ENCODE measurements around the gene ADGRD2. TPM values are rescaled to one million over a fixed set of nuclear protein-coding genes. Genes with fewer than 3 reads are reported as not detected.

Gene ADGRD2
- total RNA-seq, 1 experiment from 2014 or later, result not detected

GRCh38 chr9:124438091-124438490, 12.2 kb upstream of the ADGRD2 start:
- no peak for DNase-seq (ENCODE audit: low spot score)

- no peak for DNase-seq (ENCODE audit: low spot score)
Measured at GRCh38 chr9:124439086-124439485, 11.2 kb upstream of the ADGRD2 start.

GRCh38 chr9:124439686-124440243, 10.5 kb upstream of the ADGRD2 start:
- no peak for DNase-seq (ENCODE audit: low spot score)

GRCh38 chr9:124440786-124441185, 9.5 kb upstream of the ADGRD2 start:
- no peak for DNase-seq (ENCODE audit: low spot score)

- no peak for DNase-seq (ENCODE audit: low spot score)
Measured at GRCh38 chr9:124441291-124441690, 9.0 kb upstream of the ADGRD2 start.

- DNase-seq (ENCODE audit: low spot score), result no peak
Measured at GRCh38 chr9:124442379-124442778, 7.9 kb upstream of the ADGRD2 start.

GRCh38 chr9:124442826-124443225, 7.4 kb upstream of the ADGRD2 start:
- DNase-seq (ENCODE audit: low spot score), result no peak

- no peak for DNase-seq (ENCODE audit: low spot score)
Measured at GRCh38 chr9:124443625-124444024, 6.6 kb upstream of the ADGRD2 start.

GRCh38 chr9:124444166-124444565, 6.1 kb upstream of the ADGRD2 start:
- no peak for DNase-seq (ENCODE audit: low spot score)

GRCh38 chr9:124447297-124447661, 3.0 kb upstream of the ADGRD2 start:
- DNase-seq (ENCODE audit: low spot score), result no peak

- DNase-seq (ENCODE audit: low spot score), result no peak
Measured at GRCh38 chr9:124448019-124448418, 2.2 kb upstream of the ADGRD2 start.

GRCh38 chr9:124449381-124450151, 685 bp upstream of the ADGRD2 start:
- no peak for DNase-seq (ENCODE audit: low spot score)

GRCh38 chr9:124450931-124451661, 845 bp downstream of the ADGRD2 start:
- no peak for DNase-seq (ENCODE audit: low spot score)

- no peak for DNase-seq (ENCODE audit: low spot score)
Measured at GRCh38 chr9:124452326-124452725, 2.1 kb downstream of the ADGRD2 start.

- no peak for DNase-seq (ENCODE audit: low spot score)
Measured at GRCh38 chr9:124452841-124453585, 2.8 kb downstream of the ADGRD2 start.

GRCh38 chr9:124453586-124454191, 3.4 kb downstream of the ADGRD2 start:
- DNase-seq (ENCODE audit: low spot score), result no peak

GRCh38 chr9:124454296-124454695, 4.0 kb downstream of the ADGRD2 start:
- DNase-seq (ENCODE audit: low spot score), result no peak

- DNase-seq (ENCODE audit: low spot score), result no peak
Measured at GRCh38 chr9:124454791-124455443, 4.7 kb downstream of the ADGRD2 start.

- no peak for DNase-seq (ENCODE audit: low spot score)
Measured at GRCh38 chr9:124455820-124456219, 5.6 kb downstream of the ADGRD2 start.

- no peak for DNase-seq (ENCODE audit: low spot score)
Measured at GRCh38 chr9:124456341-124457078, 6.3 kb downstream of the ADGRD2 start.

Measured in HT-29 (cell line).